Measurements from ENCODE around the gene ZNF277.
A peak's percentile ranks its signal among the peaks of the same experiment; 100 is the strongest.

GRCh38 chr7:112207765-112208164 is 1.3 kb downstream of the ZNF277 start:
- TF ChIP-seq, protein P1, sequence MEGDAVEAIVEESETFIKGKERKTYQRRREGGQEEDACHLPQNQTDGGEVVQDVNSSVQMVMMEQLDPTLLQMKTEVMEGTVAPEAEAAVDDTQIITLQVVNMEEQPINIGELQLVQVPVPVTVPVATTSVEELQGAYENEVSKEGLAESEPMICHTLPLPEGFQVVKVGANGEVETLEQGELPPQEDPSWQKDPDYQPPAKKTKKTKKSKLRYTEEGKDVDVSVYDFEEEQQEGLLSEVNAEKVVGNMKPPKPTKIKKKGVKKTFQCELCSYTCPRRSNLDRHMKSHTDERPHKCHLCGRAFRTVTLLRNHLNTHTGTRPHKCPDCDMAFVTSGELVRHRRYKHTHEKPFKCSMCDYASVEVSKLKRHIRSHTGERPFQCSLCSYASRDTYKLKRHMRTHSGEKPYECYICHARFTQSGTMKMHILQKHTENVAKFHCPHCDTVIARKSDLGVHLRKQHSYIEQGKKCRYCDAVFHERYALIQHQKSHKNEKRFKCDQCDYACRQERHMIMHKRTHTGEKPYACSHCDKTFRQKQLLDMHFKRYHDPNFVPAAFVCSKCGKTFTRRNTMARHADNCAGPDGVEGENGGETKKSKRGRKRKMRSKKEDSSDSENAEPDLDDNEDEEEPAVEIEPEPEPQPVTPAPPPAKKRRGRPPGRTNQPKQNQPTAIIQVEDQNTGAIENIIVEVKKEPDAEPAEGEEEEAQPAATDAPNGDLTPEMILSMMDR (IDR thresholded peaks at IDR 0.05) = peak in 1 of 4 donors; percentile 6
- no peak for TF ChIP-seq POLR2A (IDR thresholded peaks at IDR 0.05)
